ENCODE data around the gene MIEF2.
"Not testable (repeated sequence)": the region's sequence is repeated elsewhere in the genome, so short reads cannot be mapped to it uniquely, and the experiment has no call there.

Gene MIEF2

DNA sequence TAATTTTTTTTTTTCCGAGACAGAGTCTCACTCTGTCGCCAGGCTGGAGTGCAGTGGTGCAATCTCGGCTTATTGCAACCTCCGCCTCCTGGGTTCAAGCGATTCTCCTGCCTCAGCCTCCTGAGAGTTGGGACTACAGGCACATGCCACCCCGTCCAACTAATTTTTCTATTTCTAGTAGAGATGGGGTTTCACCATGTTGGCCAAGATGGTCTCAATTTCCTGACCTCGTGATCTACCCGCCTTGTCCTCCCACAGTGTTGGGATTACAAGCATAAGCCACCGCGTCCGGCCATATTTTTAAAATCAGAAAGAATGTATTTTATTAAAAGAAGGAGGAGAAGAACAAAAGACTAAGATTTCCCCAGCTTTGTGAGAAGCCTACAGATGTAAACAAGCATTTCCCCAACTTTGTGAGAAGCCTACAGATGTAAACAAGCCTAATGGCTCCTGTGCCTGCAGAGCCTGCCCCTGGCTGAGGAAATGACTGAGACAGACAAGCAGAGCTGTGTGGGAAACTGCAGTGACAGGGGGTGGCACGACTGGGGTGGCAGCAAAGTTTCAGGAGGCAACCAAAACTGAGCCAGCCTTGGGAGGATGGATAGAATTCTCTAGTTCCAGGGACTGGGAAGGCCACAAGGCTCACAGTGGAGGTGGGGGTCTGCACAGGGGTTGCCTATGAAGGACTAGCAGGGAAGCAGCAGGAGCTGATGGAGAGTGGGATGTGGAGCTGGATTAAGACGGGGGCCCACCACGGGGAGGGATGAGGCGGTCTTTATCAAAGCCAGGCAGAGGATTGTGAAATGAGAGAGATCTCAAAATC lies 31.5 kb downstream of the MIEF2 start:
- no peak for DNase-seq (ENCODE audit: low read depth in 2 of 2)

DNA sequence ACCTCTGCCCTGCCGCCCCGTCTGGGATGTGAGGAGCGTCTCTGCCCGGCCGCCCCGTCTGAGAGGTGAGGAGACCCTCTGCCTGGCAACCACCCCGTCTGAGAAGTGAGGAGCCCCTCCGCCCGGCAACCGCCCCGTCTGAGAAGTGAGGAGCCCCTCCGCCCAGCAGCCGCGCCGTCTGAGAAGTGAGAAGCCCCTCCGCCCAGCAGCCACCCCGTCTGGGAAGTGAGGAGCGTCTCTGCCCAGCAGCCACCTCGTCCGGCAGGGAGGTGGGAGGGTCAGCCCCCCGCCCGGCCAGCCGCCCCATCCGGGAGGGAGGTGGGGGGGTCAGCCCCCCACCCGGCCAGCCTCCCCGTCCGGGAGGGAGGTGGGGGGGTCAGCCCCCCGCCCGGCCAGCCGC lies 37.6 kb downstream of the MIEF2 start:
- not testable (repeated sequence) for DNase-seq (ENCODE audit: low read depth in 2 of 2)

DNA sequence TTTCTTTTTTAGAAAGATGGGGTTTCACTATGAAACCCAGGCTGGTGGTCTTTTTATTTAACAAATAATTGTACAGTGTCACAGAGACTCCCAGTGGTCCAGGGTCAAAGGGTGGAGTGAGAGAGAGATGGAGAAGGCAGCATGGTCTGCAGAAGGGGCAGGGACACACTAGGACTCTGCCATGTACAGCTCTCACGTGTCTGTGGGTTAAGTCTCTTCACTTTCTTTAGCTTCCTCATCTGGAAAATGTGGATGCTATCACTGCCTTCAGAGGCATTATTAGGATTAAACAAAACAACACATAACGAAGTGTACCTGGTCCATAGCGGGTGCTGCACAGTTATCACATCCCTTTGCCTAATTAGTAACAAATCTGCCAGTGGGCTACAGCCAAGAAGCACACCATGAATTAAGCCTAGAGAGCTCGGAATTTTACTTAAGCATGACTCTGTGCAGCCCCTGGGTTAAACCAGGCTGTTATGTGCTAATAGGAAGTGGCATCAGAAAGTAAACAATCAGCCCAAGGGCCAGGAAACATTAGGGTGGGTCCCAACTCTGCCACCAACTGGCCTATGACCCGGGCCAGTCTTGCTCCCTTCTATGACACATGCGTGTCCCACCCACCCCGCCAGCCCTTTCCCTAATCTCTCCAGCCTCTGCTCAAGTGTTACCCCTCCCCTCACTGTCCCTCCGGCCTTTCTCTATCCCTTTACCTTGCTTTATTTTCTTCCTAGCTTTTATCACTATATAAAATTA lies 40.4 kb downstream of the MIEF2 start:
- no peak for DNase-seq (ENCODE audit: low read depth in 2 of 2)

GRCh38 chr17:18303206-18303605 lies 42.7 kb downstream of the MIEF2 start:
- DNase-seq (ENCODE audit: low read depth in 2 of 2): not testable (repeated sequence)

DNA sequence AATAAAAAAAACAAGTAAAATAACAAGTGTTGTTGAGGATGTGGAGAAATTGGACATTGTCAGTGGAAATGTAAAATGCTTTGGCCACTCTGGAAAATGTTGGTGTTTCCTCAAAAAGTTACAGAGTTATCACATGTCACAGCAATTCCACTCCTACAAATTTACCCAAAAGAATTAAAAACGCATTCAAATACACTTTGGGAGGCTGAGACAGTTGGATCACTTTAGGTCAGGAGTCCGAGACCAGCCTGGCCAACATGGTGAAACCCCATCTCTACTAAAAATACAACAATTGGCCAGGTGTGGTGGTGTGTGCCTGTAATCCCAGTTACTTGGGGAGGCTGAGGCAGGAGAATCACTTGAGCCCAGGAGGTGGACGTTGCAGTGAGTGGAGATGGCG lies 48.7 kb downstream of the MIEF2 start:
- no peak for DNase-seq (ENCODE audit: low read depth in 2 of 2)

GRCh38 chr17:18314059-18314730 lies 53.7 kb downstream of the MIEF2 start:
- no peak for DNase-seq (ENCODE audit: low read depth in 2 of 2)

GRCh38 chr17:18314731-18315561 lies 54.5 kb downstream of the MIEF2 start, which contains the start of the genes SMCR8 and TOP3A:
SMCR8 (plus strand) TSS chr17:18315293; CDS start chr17:18315790, 497 bp downstream.
TOP3A (minus strand) TSS chr17:18314994; CDS start chr17:18314778, 216 bp downstream.
- peak; percentile 94 to 95 for DNase-seq (ENCODE audit: low read depth in 2 of 2)

DNA sequence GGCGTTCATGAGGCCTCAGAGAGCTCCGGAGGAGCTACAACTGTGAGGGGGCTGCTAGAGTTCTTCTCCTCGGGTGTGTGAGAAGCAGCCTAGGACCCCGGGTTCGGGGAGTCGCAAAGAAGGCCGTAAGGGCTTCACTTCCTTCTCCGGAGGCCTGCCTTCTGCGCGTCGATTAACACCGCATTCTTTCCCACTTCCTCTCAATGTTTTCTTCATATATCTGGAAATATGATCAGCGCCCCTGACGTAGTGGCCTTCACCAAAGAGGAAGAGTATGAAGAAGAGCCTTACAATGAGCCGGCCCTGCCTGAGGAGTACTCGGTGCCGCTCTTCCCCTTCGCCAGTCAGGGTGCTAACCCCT lies 55.1 kb downstream of the MIEF2 start:
- DNase-seq (ENCODE audit: low read depth in 2 of 2): no peak

DNA sequence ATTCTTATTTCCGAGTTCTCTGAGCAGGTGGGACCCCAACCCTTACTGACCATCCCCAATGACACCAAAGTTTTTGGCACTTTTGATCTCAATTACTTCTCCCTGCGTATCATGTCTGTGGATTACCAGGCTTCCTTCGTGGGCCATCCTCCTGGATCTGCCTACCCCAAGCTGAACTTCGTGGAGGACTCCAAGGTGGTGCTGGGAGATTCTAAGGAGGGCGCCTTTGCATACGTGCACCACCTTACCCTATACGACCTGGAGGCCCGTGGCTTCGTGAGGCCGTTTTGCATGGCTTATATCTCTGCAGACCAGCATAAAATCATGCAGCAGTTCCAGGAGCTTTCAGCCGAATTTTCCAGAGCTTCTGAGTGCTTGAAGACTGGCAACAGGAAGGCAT lies 55.5 kb downstream of the MIEF2 start:
- no peak for DNase-seq (ENCODE audit: low read depth in 2 of 2)
